ENCODE results near the gene SLC6A18.
A peak's percentile ranks its signal among the peaks of the same experiment; 100 is the strongest.
"Not testable (repeated sequence)": the region's sequence is repeated elsewhere in the genome, so short reads cannot be mapped to it uniquely, and the experiment has no call there.

Gene SLC6A18

DNA sequence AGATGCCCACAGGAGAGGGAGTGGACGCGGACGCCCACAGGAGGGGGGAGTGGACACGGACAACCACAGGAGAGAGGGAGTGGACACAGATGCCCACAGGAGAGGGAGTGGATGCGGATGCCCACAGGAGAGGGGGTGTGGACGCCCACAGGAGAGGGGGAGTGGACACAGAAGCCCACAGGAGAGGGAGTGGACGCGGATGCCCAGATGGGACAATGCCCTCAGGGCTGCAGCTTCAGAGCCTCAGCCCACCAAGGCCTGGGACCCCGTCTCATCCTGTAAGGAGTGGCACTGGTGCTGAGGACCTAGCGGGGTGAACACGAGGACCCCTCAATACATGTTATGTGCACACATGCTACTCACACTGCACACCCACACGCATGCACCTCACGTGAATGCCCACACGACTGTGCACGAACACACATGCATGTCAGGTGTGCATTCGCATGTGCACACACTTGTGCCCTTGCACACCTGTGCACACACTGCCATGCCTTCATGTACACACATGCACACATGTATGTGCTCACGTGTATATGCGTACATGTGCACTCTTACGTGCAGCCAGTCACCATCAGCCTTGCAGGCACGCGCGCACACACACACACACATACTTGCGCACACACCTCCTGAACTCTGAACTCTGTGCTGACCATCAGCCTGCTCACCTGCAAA, 34.8 kb downstream of the SLC6A18 start:
- no peak for DNase-seq

DNA sequence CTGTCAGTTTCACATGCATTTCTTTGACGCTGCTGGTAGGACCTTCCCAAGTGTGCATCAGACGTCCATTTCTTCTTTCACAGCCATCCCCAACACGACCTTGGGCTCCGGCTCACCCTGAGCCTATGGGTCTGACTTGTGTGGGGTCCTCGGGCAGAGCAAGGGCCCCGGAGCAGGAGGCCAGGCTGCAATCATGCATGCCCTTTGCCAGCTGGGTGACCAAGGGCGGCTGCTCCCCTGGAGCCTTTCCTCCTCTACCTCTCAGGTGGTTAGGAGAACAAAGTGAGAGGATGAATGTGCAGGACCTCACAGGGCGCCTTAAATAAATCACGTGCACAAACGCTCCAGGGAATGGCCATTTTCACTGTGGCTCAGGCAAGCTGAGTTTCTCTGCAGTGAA, 36.5 kb downstream of the SLC6A18 start:
- no peak for DNase-seq

DNA sequence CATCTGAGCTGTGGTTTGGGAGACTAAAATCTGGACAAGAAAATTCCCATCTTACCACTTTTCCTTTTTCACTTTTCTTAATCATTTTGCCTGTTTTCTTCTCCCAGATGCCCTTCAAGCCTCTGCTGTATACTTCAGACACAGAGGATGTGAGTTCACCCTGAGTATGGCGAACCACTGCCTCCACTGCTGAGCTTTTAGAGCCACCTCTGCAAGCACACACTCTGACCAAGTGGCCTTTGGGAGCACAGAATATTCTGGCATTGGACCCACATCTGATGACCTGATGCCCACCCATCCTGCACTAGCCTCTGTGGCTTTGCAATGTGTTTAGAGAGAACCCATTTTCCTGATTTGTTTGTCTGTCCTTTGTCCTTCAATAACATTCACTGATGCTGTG, 37.2 kb downstream of the SLC6A18 start:
- DNase-seq = no peak

DNA sequence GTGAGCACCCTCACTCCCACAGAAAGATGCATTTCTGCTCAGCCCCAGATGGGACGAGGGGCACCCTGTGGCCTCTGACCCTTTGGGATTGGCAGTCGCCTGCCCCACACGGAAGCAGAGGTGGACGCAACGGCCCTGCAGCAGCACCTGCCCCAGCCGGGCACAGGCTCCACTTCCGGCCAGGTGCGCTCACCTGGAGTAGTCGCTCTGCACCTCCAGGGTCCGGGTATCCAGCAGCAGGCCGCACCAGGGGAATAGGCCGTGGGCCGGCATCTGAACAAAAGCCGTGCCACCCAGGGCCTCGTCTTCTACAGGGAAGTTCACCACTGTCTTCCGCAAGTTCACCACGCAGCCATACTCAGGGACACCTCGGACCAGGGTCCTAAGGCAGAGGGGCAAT, 39.0 kb downstream of the SLC6A18 start:
- DNase-seq = no peak

DNA sequence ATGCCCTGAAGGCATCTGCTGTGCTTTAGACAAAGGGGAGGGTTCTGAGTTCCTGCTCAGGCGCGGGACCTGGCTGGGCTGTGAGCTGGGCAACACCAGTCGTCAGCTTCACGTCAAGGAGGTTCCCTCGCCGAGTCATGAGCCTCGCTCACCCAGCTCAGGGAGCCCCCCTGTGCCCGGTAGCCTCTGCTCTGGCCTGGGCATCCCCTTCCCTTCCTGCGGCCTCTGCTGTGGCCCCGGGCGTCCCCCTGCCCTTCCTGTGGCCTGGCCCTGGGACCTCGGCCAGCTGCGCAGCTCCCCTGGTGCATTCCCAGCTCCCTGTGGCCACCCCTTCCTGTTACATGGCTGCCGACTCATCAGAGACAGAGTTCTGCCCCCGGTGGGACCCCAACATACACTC, 39.8 kb downstream of the SLC6A18 start:
- DNase-seq = no peak

DNA sequence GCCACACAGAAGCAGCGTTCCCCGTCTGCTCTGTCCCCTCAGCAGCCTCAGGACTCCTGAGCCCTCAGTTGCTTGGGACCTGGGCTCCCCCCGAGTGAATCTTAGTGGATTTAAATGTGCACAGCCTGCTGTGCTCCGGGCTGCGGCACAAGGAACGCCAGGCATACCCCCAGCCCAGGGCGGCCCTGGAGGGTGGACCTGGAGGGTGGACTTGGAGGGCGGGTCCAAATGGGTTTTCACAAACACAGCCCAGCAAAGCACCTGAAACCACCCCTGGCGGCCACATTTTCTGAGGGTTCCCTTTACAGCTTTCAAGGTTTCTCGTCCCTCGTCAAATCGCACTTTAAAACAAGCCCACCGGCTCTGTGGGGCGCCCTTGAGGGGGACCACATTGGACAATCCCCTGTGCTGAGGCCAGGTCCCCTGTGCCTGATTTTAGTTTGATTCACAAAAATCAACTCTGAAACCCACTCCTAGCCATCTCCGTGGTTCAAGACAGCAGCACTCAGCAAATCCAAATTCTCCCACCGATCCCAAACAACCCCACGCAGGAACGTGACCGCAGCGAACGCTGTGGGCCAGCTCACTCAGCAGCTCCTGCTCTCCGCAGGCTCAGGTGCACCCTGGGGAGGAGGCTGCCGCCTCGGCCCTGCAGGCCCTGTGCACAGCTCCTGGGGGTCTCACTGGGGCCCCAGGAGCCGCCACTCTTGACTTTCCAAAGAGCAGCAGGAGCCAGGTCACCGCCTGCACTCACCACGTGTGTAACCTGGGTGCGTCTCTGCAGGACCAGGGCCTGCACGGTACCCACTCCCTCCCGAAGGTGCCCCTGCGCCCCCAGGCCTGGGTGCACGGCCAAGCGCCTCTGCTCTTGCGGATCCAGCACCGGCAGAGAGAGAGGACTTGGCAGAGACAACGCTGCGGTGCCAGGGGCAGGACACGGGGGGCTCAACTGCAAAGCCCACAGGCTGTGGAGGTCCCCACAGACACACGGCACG, 40.6 kb downstream of the SLC6A18 start:
- no peak for DNase-seq

DNA sequence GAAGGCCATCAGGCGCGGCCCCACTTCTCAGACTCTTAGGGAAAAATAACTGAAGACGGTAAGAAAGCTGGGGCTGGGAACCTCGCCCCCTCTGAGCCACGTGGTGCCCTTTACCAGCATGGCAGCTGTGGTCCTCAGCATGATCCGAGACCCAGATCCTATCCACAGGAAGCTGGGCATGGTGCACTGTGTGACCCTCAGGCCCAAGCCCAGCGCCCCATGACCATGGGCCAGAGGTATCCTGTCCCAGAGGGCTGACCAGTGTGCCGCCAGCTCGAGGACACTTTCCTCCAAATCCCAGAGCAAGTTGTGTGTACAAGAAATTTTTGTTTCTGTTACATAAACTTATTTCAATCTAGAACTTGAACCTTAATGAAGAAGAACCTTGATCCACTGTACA, 41.6 kb downstream of the SLC6A18 start:
- no peak for DNase-seq

DNA sequence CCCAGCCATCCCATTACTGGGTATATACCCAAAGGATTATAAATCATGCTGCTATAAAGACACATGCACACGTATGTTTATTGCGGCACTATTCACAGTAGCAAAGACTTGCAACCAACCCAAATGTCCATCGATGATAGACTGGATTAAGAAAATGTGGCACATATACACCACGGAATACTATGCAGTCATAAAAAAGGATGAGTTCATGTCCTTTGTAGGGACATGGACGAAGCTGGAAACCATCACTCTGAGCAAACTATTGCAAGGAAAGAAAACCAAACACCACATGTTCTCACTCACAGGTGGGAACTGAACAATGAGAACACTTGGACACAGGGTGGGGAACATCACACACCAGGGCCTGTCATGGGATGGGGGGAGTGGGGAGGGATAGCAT, 42.3 kb downstream of the SLC6A18 start:
- DNase-seq = not testable (repeated sequence)

DNA sequence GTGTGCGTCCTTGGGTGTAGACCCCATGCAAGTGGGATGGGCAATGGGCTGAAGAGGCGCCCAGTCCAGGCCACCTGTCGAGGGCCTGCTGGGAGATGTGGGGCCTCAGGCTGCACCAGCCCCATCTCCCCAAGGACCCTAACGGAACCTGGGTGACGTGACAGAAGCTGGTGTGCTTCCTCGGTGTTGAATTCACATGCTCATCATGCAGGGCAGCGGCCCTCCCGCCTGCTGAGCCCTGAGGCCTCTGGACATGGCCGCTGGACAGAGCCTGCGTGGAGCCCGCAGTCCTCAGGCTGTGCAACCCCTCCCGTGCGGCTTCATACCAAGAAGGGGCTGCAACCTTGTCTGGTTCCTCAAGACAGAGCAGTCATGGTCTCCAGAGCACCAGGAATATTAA, 42.9 kb downstream of the SLC6A18 start:
- DNase-seq = no peak

DNA sequence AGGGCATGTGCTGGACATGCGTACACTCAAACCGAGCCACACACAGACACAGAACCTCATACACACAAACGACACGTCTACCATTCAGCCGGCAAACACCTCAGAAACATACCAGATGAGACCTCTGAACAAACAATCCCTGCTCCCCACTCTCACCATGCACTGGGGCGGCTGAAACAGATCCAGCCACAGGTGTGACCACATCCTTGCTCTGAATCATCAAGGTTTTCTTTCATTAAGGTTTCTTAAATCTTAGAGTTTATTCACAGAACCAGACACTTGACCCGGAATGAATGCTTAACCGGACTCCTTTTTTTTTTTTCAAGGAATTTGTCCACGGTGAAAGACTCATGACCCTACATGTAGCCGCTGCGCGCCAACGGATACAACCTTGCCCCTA, 43.5 kb downstream of the SLC6A18 start:
- DNase-seq = peak; percentile 46

DNA sequence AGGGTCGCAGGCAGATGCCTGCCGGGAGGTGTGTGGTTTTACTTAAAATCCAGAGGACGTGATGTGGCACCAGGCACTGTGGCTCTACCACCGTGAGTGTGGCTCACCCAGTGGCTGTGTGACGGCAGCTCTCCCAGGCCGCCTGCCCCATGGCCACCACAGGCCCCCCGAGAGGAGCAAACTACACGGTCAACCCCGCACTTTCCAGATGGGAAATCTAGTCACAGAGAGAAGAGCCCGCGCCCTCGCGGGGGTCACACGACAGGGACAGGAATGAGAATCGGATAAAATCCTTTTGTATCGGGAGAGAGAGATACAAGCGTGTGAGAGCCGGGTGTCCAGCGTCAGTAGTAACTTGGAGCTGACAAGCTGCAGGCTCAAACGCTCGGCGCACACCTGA, 45.2 kb downstream of the SLC6A18 start:
- DNase-seq = no peak

DNA sequence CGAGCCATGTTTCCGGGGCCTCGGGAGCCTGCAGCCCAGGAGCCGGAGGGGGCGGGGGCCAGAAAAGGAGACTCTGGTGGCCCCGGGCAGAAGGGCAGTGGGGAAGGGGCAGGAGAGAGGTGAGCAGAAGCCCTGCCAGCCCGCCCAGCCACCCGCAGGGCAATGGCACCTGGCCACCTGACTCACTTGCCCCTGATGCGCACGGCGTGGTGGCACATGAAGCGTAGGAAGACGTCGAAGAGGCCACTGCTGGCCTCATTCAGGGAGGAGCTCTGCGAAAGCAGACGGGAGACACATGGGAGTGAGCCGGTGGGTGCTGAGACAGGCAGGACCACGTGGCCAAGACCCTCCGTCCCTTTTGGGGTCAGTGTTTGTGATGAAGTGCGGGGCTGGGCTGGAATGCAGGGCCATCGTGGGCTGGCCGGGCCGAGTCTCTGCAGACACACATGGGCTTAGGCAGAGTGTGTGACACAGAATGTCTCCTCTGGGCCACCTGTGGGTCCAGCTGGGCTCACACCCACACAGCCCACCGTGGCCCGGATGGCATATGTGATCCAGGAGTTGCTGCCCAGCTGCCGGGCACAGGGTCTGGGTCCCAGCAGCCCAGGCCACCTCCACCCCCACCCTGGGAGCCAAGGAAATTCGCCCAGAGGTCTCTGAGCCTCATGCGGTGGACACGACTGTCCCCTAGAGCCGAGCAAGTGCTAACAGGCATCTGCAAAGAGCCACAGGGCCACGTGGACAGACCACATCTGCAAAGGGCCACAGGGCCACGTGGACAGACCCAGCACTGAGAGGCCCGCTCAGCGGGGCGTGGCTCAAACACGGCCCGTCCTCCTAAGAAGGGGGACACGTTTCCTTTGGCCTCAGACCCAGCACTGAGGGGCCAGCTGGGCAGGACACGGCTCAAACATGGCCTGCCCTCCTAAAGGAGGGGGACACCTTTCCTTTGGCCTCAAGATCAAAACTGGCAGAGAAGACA, 46.0 kb downstream of the SLC6A18 start:
- no peak for DNase-seq

DNA sequence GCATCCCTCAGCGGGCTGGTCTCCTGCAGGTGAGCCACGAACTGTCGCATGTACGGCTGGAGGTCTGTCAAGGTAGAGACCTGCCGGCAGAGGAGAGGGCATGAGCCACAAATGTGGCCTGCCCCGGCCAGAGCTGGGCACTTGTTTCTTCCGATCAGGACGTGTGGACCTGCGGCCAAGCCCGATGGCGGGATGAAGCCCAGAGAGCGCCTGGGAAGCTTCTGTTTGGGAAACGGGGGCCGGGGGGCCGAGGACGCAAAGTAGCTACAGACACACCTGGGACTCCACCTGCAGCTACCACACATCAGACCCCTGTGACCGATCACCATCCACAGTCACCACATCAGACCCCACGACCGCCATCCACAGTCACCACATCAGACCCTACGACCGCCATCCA, 47.0 kb downstream of the SLC6A18 start:
- DNase-seq = no peak

DNA sequence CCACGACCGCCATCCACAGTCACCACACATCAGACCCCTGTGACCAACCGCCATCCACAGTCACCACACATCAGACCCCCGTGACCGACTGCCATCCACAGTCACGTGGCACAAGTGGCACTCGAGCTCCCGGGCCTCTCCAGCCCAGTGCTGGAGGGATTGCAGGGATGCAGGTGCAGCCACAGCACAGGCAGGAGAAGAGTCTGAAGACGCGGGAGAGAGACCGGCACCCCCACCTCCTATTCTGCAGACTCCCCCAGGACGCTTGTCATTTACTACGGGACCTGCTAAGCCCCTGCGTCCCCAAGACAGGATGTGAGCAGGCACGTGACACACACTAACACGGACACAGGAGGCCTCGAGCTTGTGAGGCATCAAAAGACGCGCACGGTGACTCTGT, 48.6 kb downstream of the SLC6A18 start:
- DNase-seq = no peak

DNA sequence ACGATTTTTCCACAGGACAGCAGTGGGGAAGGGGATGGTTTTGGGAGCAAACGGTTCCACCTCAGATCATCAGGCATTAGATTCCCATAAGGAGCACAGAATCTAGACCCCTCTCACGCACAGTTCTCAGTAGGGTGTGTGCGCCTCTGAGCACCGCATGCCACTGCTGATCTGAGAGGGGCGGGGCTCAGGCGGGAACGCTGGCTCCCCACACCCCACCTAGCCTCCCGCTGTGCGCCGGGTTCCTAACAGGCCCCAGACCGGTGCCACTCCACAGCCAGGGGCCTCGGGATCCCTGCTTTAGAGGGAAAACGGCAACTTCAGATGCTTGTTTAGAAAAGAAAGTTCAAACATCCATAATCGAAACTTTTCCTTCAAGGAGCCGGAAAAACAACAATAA, 49.3 kb downstream of the SLC6A18 start:
- no peak for DNase-seq

DNA sequence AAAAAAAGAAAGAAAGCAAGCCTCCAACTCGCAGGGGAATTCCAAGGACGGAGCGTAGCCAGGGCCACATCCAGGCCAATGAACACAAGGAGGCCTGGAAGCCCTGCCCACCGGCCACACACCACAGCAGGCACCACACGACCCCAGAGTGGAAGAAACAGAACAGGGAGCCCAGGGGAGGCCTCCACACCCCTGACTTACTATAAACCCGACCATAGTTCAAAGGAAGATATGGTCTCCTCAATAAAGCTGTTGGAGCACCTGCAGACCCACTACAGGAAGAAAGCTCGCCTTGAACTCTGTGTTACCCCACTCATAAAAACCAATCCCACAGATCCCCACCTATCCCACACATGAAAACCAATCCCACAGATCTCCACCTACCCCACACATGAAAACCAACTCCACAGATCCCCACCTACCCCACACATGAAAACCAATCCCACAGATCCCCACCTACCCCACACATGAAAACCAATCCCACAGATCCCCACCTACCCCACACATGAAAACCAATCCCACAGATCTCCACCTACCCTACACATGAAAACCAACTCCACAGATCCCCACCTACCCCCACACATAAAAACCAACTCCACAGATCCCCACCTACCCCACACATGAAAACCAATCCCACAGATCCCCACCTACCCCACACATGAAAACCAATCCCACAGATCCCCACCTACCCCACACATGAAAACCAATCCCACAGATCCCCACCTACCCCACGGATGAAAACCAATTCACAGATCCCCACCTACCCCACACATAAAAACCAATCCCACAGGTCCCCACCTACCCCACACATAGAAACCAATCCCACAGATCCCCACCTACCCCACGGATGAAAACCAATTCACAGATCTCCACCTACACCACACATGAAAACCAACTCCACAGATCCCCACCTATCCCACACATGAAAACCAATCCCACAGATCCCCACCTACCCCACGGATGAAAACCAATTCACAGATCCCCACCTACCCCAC, 50.5 kb downstream of the SLC6A18 start:
- DNase-seq = not testable (repeated sequence)

DNA sequence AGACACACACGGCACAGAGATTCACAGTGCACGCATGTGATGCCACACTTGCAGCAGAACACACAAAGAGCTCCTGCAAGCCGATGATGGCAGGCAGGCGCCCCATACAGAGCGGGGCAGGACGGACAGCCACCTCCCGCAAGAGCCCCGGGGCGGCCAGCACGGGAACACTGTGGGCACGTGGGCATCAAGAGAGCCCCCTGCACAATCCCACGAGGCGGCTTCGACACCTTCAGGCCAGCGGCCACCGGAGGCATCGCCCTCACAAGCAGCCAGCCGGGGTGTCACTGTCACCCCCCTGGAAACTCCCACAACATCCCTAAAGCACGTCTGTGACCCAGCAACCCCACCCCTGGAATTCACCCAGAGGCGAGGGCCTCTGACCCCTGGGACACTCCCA, 51.7 kb downstream of the SLC6A18 start:
- no peak for DNase-seq

DNA sequence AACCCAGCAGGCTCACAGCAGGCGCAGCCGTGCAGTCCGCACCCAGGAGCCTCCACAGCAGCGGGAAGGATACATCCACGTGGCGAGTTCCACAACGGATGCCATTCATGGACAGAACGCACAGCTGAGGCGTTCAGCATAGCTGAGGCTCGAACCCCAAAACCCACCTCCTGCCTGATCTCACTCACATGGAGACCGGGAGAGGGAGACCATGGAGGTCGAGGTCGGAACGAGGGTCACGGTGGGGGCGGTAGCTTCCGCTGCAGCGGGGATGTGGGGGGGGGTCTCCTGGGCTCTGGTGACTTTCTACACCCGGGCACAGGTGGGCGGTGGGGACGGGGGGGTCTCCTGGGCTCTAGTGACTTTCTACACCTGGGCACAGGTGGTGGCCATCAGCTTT, 52.1 kb downstream of the SLC6A18 start:
- DNase-seq = no peak

DNA sequence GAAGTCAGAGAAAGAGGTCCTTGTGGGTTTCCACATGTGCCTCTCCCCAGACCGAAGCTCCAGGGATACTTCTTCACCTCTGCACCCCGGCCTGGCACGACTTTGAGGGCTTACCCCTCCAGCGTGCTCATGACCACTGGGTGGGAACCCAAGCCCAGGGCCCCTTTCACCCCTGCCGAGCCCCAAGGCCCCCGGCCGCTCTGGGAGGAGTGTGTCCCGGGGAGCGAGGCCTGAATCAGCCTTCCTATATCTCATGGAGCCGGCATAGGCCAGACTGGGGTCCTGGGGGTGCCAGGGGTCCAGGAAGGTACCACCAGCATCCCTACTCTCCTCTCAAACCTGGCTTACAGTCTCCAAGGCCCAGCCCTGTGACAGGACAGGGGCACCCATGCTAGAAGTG, 52.6 kb downstream of the SLC6A18 start:
- DNase-seq = no peak

DNA sequence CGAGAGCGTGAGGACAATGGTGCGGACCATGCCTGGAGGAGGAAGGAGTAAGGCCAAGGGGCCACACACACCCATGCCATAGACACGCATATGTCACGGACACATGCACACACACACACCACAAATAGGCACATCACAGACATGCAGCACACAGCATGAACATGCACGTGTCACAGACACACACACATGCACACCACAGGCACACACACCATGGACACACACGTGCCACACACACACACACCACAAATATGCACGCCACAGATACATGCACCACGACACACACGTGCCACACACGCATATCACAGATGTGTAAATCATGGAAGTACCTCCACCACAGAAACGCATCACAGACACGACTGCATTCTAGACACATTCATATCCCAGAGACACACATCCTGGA, 53.0 kb downstream of the SLC6A18 start:
- no peak for DNase-seq

DNA sequence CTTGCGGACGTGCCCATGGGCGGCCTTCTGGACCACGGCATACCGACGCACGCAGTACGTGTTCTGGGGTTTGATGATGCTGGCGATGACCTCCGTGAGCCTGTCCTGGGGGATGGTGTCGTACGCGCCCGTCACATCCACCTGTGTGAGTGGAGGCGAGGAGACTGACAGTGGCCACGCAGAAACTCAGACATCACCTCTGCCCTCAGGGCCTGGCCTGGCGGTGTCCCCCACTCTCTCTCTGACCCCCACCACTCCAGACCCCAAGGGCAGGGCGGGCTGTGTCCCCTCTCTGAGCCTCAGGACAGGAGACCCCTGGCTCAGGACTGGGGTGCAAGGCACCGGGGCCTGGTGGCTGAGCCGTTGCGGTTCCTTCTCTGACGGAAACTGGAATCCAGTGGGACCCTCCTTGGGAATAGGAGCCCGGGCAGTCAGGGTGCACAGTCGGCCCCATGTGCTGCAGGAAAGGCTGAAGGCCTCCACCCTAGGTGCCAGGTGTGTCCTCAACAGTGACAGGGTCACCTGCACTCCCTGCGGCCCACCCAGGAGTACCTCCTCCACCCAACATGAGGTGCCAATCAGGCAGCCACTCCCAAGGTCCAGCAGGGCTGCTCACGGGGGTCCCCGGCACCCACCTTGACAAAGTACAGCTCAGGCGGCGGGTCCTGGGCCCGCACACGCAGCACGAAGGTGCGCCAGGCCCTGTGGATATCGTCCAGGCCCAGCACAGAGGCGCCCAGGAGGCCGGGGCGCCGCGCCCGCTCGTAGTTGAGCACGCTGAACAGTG, 53.7 kb downstream of the SLC6A18 start:
- no peak for DNase-seq

Data from activated CD4-positive, alpha-beta T cell treated with anti-CD3 and anti-CD28 coated beads for 48 hours (primary cell).